Measurements from ENCODE around the gene CHCHD6.

The CHCHD6 gene, protein sequence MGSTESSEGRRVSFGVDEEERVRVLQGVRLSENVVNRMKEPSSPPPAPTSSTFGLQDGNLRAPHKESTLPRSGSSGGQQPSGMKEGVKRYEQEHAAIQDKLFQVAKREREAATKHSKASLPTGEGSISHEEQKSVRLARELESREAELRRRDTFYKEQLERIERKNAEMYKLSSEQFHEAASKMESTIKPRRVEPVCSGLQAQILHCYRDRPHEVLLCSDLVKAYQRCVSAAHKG

DNA sequence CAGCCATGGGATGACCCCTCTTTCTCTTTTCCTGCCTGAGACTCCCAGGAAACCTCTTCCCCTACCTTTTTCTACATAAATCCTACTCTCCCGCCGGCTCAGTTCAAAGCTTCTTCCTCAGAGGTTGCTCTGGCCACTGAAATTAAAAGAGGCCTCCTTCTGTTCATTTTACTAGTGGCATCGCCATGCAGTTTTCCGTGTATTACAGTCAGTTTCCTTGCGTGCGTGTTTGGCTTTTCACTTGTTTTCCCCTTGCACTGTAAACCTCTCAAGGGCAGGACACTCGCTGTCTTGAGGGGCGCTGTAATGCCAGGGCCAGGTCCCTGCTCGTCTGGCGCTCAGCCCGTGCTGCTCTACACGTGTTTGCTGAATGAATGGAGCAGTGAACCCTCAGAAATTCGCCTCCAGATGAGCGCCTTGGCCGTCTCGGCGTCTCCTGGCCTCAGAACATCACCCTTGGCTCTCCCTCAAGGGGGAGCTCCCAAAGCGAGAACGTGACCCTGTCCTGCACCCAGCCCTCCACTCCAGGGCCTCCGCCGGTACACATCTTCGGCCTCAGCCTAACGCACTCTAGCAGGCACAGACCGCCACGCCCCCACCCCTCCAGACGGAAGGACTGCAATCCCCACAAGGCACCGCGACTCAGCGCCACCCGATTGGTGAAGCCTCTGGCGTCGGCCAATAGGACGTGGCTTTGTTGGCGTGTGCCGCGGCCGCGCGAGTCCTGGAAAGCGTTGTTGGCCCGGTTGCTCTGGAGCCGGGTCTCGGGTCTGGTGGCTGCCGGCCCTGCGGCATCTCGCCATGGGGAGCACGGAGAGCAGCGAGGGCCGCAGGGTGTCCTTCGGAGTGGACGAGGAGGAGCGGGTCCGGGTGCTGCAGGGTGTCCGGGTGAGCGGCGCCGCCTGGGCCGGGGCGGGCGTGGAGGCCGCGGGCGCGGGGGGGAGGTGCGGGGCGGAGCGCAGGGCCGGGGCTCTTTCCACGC lies at the start of gene CHCHD6:
CHCHD6 (plus strand) TSS at position 729 of the 982 bp plus-strand sequence; CDS start at position 802, 73 bp downstream.
- Histone ChIP-seq H4K20me1 (peaks cover 21% of the 10 kb centered on the region; the same call in 1 of the 2 replicates), H3K4me3 (peak within 1 kb of the TSS; percentile 83), H3K9ac (peak within 1 kb of the TSS; percentile 76), H3K4me1 (peaks cover 23% of the 10 kb centered on the region), H3K9me3 (peaks cover 4% of the 10 kb centered on the region; the same call in 1 of the 2 replicates), H3K27ac (peak within 1 kb of the TSS; percentile 8; the same call in 1 of the 2 replicates), H3K36me3 (peaks cover 11% of the 10 kb centered on the region; the same call in 1 of the 2 replicates), H3K27me3 (no peaks in the 10 kb centered on the region), H3K4me2 (peak within 1 kb of the TSS; percentile 95)
- no peak for TF ChIP-seq Cebpa-rat (IDR thresholded peaks at IDR 0.05)

DNA sequence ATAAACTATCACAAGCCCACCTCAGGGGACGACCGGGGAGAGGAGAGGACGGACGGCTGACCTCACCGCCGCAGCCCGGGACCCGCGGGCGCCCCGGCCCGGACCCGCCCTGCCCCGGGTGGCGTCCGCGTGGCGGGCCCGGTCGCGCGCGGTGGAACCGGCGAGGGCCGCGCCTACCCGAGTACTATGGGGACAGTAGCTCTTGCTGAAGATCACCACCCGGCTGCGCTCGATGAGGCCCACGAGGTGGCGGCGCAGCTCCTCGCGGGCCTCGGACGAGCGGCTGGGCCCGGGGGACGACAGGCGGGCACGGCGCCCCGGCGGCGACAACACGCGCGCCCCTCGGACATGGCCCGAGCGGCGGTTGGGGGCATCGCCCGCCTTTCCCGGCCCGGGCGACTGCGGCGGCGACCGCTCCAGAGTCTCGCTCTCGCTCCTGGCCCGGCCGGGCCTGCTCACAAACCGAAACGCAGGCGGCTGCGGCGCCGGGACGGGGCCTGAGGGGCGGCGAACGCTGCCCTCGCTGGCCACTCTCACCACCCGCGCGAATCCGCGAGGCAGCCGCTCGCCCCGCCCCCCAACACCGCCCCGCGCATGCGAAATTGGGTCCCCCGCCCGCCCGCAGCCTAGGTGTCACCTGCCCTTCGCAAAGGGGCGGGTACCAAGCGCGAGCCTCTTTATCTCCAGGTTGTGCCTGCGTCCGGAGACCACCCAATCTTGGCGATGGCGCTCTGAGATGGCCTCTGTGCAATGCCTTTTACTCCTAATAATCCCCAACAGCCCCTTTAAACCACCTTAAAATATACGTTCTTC lies 49.3 kb upstream of the CHCHD6 start, which contains the start of gene TXNRD3:
TXNRD3 (minus strand) TSS at position 554 of the 813 bp plus-strand sequence.
- no peaks in the 10 kb centered on the region; the same call in 1 of the 2 replicates for H4K20me1 ChIP-seq
- no peaks in the 10 kb centered on the region for H3K36me3 ChIP-seq
- peak within 1 kb of the TSS; percentile 84 for H3K4me2 ChIP-seq
- TF ChIP-seq Cebpa-rat (IDR thresholded peaks at IDR 0.05): no peak
- H3K27me3 ChIP-seq: peaks cover 52% of the 10 kb centered on the region
- peak within 1 kb of the TSS; percentile 47 for H3K9ac ChIP-seq
- H3K4me1 ChIP-seq: peaks cover 16% of the 10 kb centered on the region; the same call in 1 of the 2 replicates
- H3K27ac ChIP-seq: no peak within 1 kb of the TSS
- peaks cover 14% of the 10 kb centered on the region; the same call in 1 of the 2 replicates for H3K9me3 ChIP-seq
- H3K4me3 ChIP-seq: peak within 1 kb of the TSS; percentile 67

- Histone ChIP-seq H3K27me3 (peaks cover 52% of the 10 kb centered on the region), H3K4me2 (0 out of 2 replicates have a peak overlapping the region, but pooled peaks have one; percentile 22), H3K27ac (no peak overlapping the region), H3K4me3 (no peak overlapping the region), H4K20me1 (no peaks in the 10 kb centered on the region; the same call in 1 of the 2 replicates), H3K4me1 (peaks cover 16% of the 10 kb centered on the region; the same call in 1 of the 2 replicates), H3K9ac (no peak overlapping the region), H3K36me3 (no peaks in the 10 kb centered on the region), H3K9me3 (peaks cover 17% of the 10 kb centered on the region)
- no peak for TF ChIP-seq Cebpa-rat (IDR thresholded peaks at IDR 0.05)
Observed at GRCh38 chr3:126655887-126656286, 48.2 kb upstream of the CHCHD6 start.

DNA sequence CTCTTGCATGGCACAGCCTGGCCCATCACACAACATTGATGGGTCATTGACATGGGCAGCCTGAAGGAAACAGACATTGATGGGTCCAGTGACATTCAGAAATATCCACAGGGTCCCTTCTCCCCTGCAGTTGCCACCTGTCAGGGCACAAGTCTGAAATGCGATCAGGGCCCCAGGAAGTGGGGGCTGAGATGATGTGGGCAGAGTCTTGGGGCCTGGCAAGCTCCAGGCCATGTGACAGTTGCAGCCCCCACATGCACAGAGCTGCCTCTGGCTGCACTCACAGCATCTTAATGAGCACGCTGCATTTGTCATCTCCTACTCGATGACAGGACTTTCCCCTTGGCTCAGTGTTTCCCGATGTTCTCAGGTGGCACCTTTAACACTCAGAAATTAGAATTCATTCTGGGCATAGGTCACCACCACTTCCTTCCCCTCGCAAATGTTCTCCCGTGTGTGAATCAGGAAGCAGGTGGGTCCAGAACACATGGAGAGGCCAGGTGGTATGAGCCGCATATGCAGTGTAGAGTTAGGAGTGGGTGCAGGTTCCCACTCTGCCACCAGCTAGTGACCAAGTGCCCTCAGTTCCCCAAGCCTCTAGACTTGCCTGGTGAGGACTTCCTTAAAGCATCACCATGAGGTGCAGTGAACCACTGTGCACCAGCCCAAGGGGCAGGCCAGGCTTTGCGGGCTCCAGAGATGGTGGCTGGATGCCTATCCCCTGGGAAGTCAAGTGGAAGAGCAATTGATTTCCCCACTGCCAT lies 47.5 kb upstream of the CHCHD6 start:
- Histone ChIP-seq H3K9ac (no peak overlapping the region), H3K36me3 (no peaks in the 10 kb centered on the region), H3K4me2 (0 out of 2 replicates have a peak overlapping the region, but pooled peaks have one; percentile 22), H3K27me3 (peaks cover 52% of the 10 kb centered on the region), H3K9me3 (peaks cover 24% of the 10 kb centered on the region), H3K4me1 (peaks cover 16% of the 10 kb centered on the region; the same call in 1 of the 2 replicates), H4K20me1 (no peaks in the 10 kb centered on the region; the same call in 1 of the 2 replicates), H3K27ac (no peak overlapping the region), H3K4me3 (no peak overlapping the region)
- no peak for TF ChIP-seq Cebpa-rat (IDR thresholded peaks at IDR 0.05)

GRCh38 chr3:126657901-126658300 lies 46.1 kb upstream of the CHCHD6 start:
- H3K4me2 ChIP-seq: no peak overlapping the region
- H4K20me1 ChIP-seq: no peaks in the 10 kb centered on the region; the same call in 1 of the 2 replicates
- H3K9ac ChIP-seq: no peak overlapping the region
- peaks cover 25% of the 10 kb centered on the region for H3K9me3 ChIP-seq
- no peak for TF ChIP-seq Cebpa-rat (IDR thresholded peaks at IDR 0.05)
- no peaks in the 10 kb centered on the region for H3K36me3 ChIP-seq
- H3K27me3 ChIP-seq: peaks cover 42% of the 10 kb centered on the region
- H3K4me3 ChIP-seq: no peak overlapping the region
- H3K27ac ChIP-seq: no peak overlapping the region
- peaks cover 16% of the 10 kb centered on the region; the same call in 1 of the 2 replicates for H3K4me1 ChIP-seq

DNA sequence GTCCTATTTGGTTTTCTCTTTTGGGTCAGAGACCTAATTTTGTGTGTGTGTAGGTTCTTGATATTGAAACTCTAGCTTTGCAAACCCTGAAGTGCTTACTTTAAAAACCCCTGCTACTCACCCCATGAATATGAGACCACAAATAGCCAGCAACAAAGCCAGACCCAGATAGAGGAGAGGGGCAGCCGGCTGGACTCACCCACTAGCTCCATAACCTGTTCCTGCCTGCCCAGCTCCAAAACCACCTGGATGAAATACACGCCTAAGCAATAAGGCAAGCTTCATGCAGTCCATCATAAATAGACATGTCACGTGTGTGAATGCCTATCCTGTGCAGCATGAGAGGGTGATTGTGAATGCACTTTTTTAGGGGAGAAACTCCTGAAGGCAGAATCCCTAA lies 45.5 kb upstream of the CHCHD6 start:
- H3K4me3 ChIP-seq: no peak overlapping the region
- H3K9me3 ChIP-seq: peaks cover 25% of the 10 kb centered on the region
- H3K4me2 ChIP-seq: no peak overlapping the region
- H3K27me3 ChIP-seq: peaks cover 35% of the 10 kb centered on the region
- no peak overlapping the region for H3K27ac ChIP-seq
- H3K36me3 ChIP-seq: no peaks in the 10 kb centered on the region
- peaks cover 16% of the 10 kb centered on the region; the same call in 1 of the 2 replicates for H3K4me1 ChIP-seq
- H3K9ac ChIP-seq: no peak overlapping the region
- TF ChIP-seq Cebpa-rat (IDR thresholded peaks at IDR 0.05): no peak
- no peaks in the 10 kb centered on the region; the same call in 1 of the 2 replicates for H4K20me1 ChIP-seq

- H3K36me3 ChIP-seq: no peaks in the 10 kb centered on the region
- H3K9me3 ChIP-seq: peaks cover 25% of the 10 kb centered on the region
- H3K4me1 ChIP-seq: 0 out of 2 replicates have a peak, but pooled peaks cover 7% of the 10 kb centered on the region
- H3K27ac ChIP-seq: no peak overlapping the region
- no peak overlapping the region for H3K4me2 ChIP-seq
- H3K4me3 ChIP-seq: no peak overlapping the region
- H4K20me1 ChIP-seq: no peaks in the 10 kb centered on the region; the same call in 1 of the 2 replicates
- H3K27me3 ChIP-seq: peaks cover 19% of the 10 kb centered on the region
- TF ChIP-seq Cebpa-rat (IDR thresholded peaks at IDR 0.05): no peak
- H3K9ac ChIP-seq: no peak overlapping the region
Observed at GRCh38 chr3:126659915-126660886, 43.8 kb upstream of the CHCHD6 start.
